ENCODE measurements around the gene EXOSC9. TPM values are rescaled to one million over a fixed set of nuclear protein-coding genes. Genes with fewer than 3 reads are reported as not detected.

EXOSC9 gene
- total RNA-seq, 2 experiments from 2014 or later, result 71.6 to 72.7 TPM

DNA sequence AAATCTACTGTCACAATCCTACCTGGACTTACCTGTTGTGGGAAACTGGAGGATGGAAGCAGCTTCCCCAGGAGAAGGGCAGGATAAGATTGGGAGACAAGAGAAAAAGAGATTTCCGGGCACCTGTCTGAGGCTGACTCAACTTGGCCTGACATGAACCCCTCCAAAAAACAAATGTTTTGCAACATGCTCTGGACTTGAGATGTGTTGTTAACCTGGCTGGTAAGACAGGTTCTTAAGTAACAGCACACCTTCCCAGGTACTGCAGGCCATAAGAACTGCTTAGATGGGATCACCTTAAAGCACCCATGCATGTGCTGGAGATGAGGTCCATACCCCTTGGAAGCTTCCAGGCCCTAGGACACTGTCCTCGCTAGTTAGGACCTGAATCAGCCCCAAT lies 31.8 kb upstream of the EXOSC9 start:
- CTCF ChIA-PET, result no interaction called here
- H3K4me3 Mint-ChIP-seq, result no peak overlapping the region

DNA sequence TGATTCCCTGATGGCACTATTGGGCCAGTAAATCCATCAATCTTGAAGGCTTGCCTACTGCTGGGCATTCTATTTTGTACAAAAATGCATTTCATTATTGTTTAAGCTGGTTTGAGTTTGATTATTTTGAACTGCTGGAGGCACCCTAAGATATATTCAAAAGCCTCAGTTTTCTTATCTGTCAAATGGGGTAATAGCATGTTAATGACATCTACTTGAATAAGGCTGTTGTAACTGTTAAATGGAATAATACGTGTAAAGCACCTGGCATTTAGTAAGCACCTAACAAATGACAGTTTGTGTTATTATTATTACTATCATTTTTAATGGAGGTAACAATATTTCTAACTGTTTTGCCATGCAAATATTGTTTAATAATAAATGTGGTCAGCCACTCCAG lies 29.3 kb upstream of the EXOSC9 start:
- no peaks in the 10 kb centered on the region for H3K9me3 ChIP-seq (ENCODE audit: control insufficient read depth in 1 of 2, insufficient read depth in 1 of 2, low read length in 2 of 2)
- TF ChIP-seq, protein P1, sequence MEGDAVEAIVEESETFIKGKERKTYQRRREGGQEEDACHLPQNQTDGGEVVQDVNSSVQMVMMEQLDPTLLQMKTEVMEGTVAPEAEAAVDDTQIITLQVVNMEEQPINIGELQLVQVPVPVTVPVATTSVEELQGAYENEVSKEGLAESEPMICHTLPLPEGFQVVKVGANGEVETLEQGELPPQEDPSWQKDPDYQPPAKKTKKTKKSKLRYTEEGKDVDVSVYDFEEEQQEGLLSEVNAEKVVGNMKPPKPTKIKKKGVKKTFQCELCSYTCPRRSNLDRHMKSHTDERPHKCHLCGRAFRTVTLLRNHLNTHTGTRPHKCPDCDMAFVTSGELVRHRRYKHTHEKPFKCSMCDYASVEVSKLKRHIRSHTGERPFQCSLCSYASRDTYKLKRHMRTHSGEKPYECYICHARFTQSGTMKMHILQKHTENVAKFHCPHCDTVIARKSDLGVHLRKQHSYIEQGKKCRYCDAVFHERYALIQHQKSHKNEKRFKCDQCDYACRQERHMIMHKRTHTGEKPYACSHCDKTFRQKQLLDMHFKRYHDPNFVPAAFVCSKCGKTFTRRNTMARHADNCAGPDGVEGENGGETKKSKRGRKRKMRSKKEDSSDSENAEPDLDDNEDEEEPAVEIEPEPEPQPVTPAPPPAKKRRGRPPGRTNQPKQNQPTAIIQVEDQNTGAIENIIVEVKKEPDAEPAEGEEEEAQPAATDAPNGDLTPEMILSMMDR (IDR thresholded peaks at IDR 0.05), result no peak
- no peak overlapping the region for H3K27ac ChIP-seq (ENCODE audit: low read depth in 1 of 2, low read length in 2 of 2)
- Mint-ChIP-seq H3K4me3 (no peak overlapping the region), H3K4me1 (ENCODE audit: low read depth) (no peaks in the 10 kb centered on the region), H3K9me3 (no peaks in the 10 kb centered on the region), H3K27me3 (peaks cover 42% of the 10 kb centered on the region), H3K36me3 (ENCODE audit: low read depth) (no peaks in the 10 kb centered on the region), H3K27ac (no peak overlapping the region)
- no peaks in the 10 kb centered on the region for H3K4me1 ChIP-seq (ENCODE audit: insufficient read depth, low read length)
- intact Hi-C loops (cut with DNase I, micrococcal nuclease), result no loop called here
- POLR2A ChIA-PET, result no interaction called here
- peaks cover 2 to 16% of the 10 kb centered on the region in 2 experiments for H3K27me3 ChIP-seq (ENCODE audit: control insufficient read depth in 1 of 2, insufficient read depth in 2 of 2, low read length in 2 of 2)
- ATAC-seq (ENCODE audit: poor library complexity) (no peak), DNase-seq (no peak)
- H3K36me3 ChIP-seq (ENCODE audit: insufficient read depth, low read length), result no peaks in the 10 kb centered on the region
- no peak overlapping the region for H3K4me3 ChIP-seq (ENCODE audit: low read length)
- CTCF ChIA-PET, result no interaction called here

More for the DNA sequence above, 31.8 kb upstream of the EXOSC9 start:
- DNase-seq, result no peak
- H3K9me3 Mint-ChIP-seq, result no peaks in the 10 kb centered on the region
- H3K4me3 ChIP-seq (ENCODE audit: low read length), result no peak overlapping the region
- peaks cover 60% of the 10 kb centered on the region for H3K27me3 Mint-ChIP-seq
- peaks cover 10% of the 10 kb centered on the region for H3K4me1 ChIP-seq (ENCODE audit: insufficient read depth, low read length)
- no peak overlapping the region for H3K27ac ChIP-seq (ENCODE audit: low read depth in 1 of 2, low read length in 2 of 2)
- no peaks in the 10 kb centered on the region for H3K9me3 ChIP-seq (ENCODE audit: control insufficient read depth in 1 of 2, insufficient read depth in 1 of 2, low read length in 2 of 2)
- ATAC-seq (ENCODE audit: poor library complexity), result no peak
- H3K27me3 ChIP-seq (ENCODE audit: control insufficient read depth in 1 of 2, insufficient read depth in 2 of 2, low read length in 2 of 2), result peaks cover 12 to 33% of the 10 kb centered on the region in 2 experiments
- H3K36me3 ChIP-seq (ENCODE audit: insufficient read depth, low read length), result no peaks in the 10 kb centered on the region
- TF ChIP-seq, protein P1 (IDR thresholded peaks at IDR 0.05), result no peak
- intact Hi-C loops (cut with DNase I, micrococcal nuclease), result no loop called here
- H3K27ac Mint-ChIP-seq, result no peak overlapping the region
- POLR2A ChIA-PET, result no interaction called here
- H3K36me3 Mint-ChIP-seq (ENCODE audit: low read depth), result no peaks in the 10 kb centered on the region
- peaks cover 4% of the 10 kb centered on the region for H3K4me1 Mint-ChIP-seq (ENCODE audit: low read depth)

DNA sequence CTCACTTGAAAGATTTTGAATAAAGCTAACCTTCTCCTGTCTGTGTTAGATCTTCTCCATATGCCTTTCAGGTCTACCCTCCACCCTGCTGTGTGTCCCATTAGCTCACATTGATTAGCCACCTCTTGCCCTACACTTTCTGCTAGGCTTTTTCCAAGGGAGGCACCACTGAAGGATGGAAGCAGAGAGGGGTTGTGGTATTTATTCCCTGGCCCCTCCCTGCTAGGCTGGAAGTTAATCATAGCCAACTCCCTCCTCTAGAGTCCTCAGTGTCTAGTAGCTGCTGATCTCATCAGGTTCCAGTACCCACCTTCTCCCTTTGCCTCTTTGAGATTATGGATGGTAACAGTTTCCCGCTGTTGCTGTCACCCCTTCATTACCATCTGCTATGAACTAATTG lies 27.2 kb upstream of the EXOSC9 start:
- Mint-ChIP-seq H3K27me3 (peaks cover 33% of the 10 kb centered on the region), H3K9me3 (no peaks in the 10 kb centered on the region), H3K36me3 (ENCODE audit: low read depth) (no peaks in the 10 kb centered on the region), H3K27ac (no peak overlapping the region), H3K4me1 (ENCODE audit: low read depth) (no peaks in the 10 kb centered on the region), H3K4me3 (no peak overlapping the region)
- TF ChIP-seq, protein P1 (IDR thresholded peaks at IDR 0.05), result no peak
- H3K4me1 ChIP-seq (ENCODE audit: insufficient read depth, low read length), result no peaks in the 10 kb centered on the region
- CTCF ChIA-PET, result no interaction called here
- DNase-seq (no peak), ATAC-seq (ENCODE audit: poor library complexity) (no peak)
- no peak overlapping the region for H3K4me3 ChIP-seq (ENCODE audit: low read length)
- no peaks in the 10 kb centered on the region for H3K36me3 ChIP-seq (ENCODE audit: insufficient read depth, low read length)
- H3K27me3 ChIP-seq (ENCODE audit: control insufficient read depth in 1 of 2, insufficient read depth in 2 of 2, low read length in 2 of 2), result peaks cover 2 to 5% of the 10 kb centered on the region in 2 experiments
- no peak overlapping the region for H3K27ac ChIP-seq (ENCODE audit: low read depth in 1 of 2, low read length in 2 of 2)
- no peaks in the 10 kb centered on the region for H3K9me3 ChIP-seq (ENCODE audit: control insufficient read depth in 1 of 2, insufficient read depth in 1 of 2, low read length in 2 of 2)
- intact Hi-C loops (cut with DNase I, micrococcal nuclease), result no loop called here
- POLR2A ChIA-PET, result no interaction called here

Data from CD4-positive, alpha-beta T cell (primary cell).